Measurements from ENCODE around the gene UBC.

Gene UBC

GRCh38 chr12:124949779-124950728 lies 35.6 kb upstream of the UBC start:
- peak overlapping the region; percentile 30 for H3K9ac ChIP-seq (ENCODE audit: low read depth, low read length, poor library complexity)
- H3K4ac ChIP-seq (ENCODE audit: low read length): no peak overlapping the region
- H3K14ac ChIP-seq (ENCODE audit: low read length): no peak overlapping the region
- no peaks in the 10 kb centered on the region for H3K9me3 ChIP-seq (replicated peaks in 1 of 2; ENCODE audit: control insufficient read depth in 2 of 2, insufficient read depth in 1 of 2, low read depth in 1 of 2, low read length in 2 of 2)
- H3K4me1 ChIP-seq (ENCODE audit: control insufficient read depth in 2 of 2, insufficient read depth in 1 of 2, low read depth in 1 of 2, low read length in 2 of 2): no peaks in the 10 kb centered on the region
- H3K27me3 ChIP-seq (ENCODE audit: control insufficient read depth in 3 of 3, insufficient read depth in 3 of 3, low read depth in 1 of 3, low read length in 3 of 3): no peaks in the 10 kb centered on the region
- WGBS, 2 donors (ENCODE audit: extremely low coverage in 2 of 2, insufficient read length in 2 of 2, insufficient replicate concordance in 1 of 2): no CpG with 5 or more reads among the region's 47 CpGs
- H2BK12ac ChIP-seq (ENCODE audit: low read length): no peak overlapping the region
- no peak overlapping the region for H2BK120ac ChIP-seq (ENCODE audit: low read depth, low read length)
- H3K18ac ChIP-seq (ENCODE audit: low read length): no peak overlapping the region
- H3K4me3 ChIP-seq (ENCODE audit: low read length in 2 of 2): no peak overlapping the region
- H4K8ac ChIP-seq (ENCODE audit: low read depth, low read length): no peak overlapping the region
- peaks cover 21 to 81% of the 10 kb centered on the region in 2 donors for H3K36me3 ChIP-seq (replicated peaks in 1 of 2; ENCODE audit: control insufficient read depth in 2 of 2, insufficient read depth in 2 of 2, low read length in 2 of 2)
- H2AFZ ChIP-seq (ENCODE audit: low read length): no peak overlapping the region
- no peak overlapping the region for H2AK5ac ChIP-seq (ENCODE audit: low read depth, low read length)
- H2BK15ac ChIP-seq (ENCODE audit: low read length): no peak overlapping the region
- H3K4me2 ChIP-seq (ENCODE audit: insufficient read depth, low read length, poor library complexity, severe bottlenecking): no peak overlapping the region
- peaks cover 6% of the 10 kb centered on the region for H3K79me1 ChIP-seq (ENCODE audit: low read depth, low read length)
- H3K27ac ChIP-seq (replicated peaks; ENCODE audit: low read length): no peak overlapping the region
- H3K23ac ChIP-seq (ENCODE audit: low read depth, low read length, poor library complexity): peak overlapping the region; percentile 73
- H2BK5ac ChIP-seq (ENCODE audit: low read length): no peak overlapping the region
- H4K91ac ChIP-seq (ENCODE audit: low read depth, low read length, poor library complexity): no peak overlapping the region
- DNase-seq (ENCODE audit: low spot score): no peak

- no peak overlapping the region for H4K8ac ChIP-seq (ENCODE audit: low read depth, low read length)
- peaks cover 21 to 73% of the 10 kb centered on the region in 2 donors for H3K36me3 ChIP-seq (replicated peaks in 1 of 2; ENCODE audit: control insufficient read depth in 2 of 2, insufficient read depth in 2 of 2, low read length in 2 of 2)
Observed at GRCh38 chr12:124949066-124949465, 34.6 kb upstream of the UBC start.

GRCh38 chr12:124947561-124948398 lies 33.3 kb upstream of the UBC start:
- H4K8ac ChIP-seq (ENCODE audit: low read depth, low read length): no peak overlapping the region
- peak overlapping the region; percentile 13 for H2BK5ac ChIP-seq (ENCODE audit: low read length)
- no peak overlapping the region for H3K27ac ChIP-seq (replicated peaks; ENCODE audit: low read length)
- no peak overlapping the region for H4K91ac ChIP-seq (ENCODE audit: low read depth, low read length, poor library complexity)
- H3K9ac ChIP-seq (ENCODE audit: low read depth, low read length, poor library complexity): no peak overlapping the region
- peaks cover 6% of the 10 kb centered on the region for H3K79me1 ChIP-seq (ENCODE audit: low read depth, low read length)
- WGBS, 2 donors (ENCODE audit: extremely low coverage in 2 of 2, insufficient read length in 2 of 2, insufficient replicate concordance in 1 of 2): no CpG with 5 or more reads among the region's 20 CpGs
- H3K23ac ChIP-seq (ENCODE audit: low read depth, low read length, poor library complexity): no peak overlapping the region
- no peak overlapping the region for H2AK5ac ChIP-seq (ENCODE audit: low read depth, low read length)
- no peak overlapping the region for H3K4me3 ChIP-seq (ENCODE audit: low read length in 2 of 2)
- no peaks in the 10 kb centered on the region for H3K27me3 ChIP-seq (ENCODE audit: control insufficient read depth in 3 of 3, insufficient read depth in 3 of 3, low read depth in 1 of 3, low read length in 3 of 3)
- H3K4ac ChIP-seq (ENCODE audit: low read length): no peak overlapping the region
- H3K9me3 ChIP-seq (replicated peaks in 1 of 2; ENCODE audit: control insufficient read depth in 2 of 2, insufficient read depth in 1 of 2, low read depth in 1 of 2, low read length in 2 of 2): no peaks in the 10 kb centered on the region
- no peak overlapping the region for H2BK120ac ChIP-seq (ENCODE audit: low read depth, low read length)
- H3K4me2 ChIP-seq (ENCODE audit: insufficient read depth, low read length, poor library complexity, severe bottlenecking): no peak overlapping the region
- no peak overlapping the region for H3K14ac ChIP-seq (ENCODE audit: low read length)
- DNase-seq (ENCODE audit: low spot score): no peak
- H2AFZ ChIP-seq (ENCODE audit: low read length): no peak overlapping the region
- peaks cover 18 to 60% of the 10 kb centered on the region in 2 donors for H3K36me3 ChIP-seq (replicated peaks in 1 of 2; ENCODE audit: control insufficient read depth in 2 of 2, insufficient read depth in 2 of 2, low read length in 2 of 2)
- H3K4me1 ChIP-seq (ENCODE audit: control insufficient read depth in 2 of 2, insufficient read depth in 1 of 2, low read depth in 1 of 2, low read length in 2 of 2): no peaks in the 10 kb centered on the region
- peak overlapping the region; percentile 22 for H2BK12ac ChIP-seq (ENCODE audit: low read length)
- H3K18ac ChIP-seq (ENCODE audit: low read length): peak overlapping the region; percentile 48
- no peak overlapping the region for H2BK15ac ChIP-seq (ENCODE audit: low read length)

More at GRCh38 chr12:124949066-124949465, 34.6 kb upstream of the UBC start:
- Histone ChIP-seq H3K4me3 (ENCODE audit: low read length in 2 of 2) (no peak overlapping the region), H4K91ac (ENCODE audit: low read depth, low read length, poor library complexity) (no peak overlapping the region), H2BK12ac (ENCODE audit: low read length) (no peak overlapping the region), H2AK5ac (ENCODE audit: low read depth, low read length) (no peak overlapping the region), H3K4me2 (ENCODE audit: insufficient read depth, low read length, poor library complexity, severe bottlenecking) (no peak overlapping the region), H2BK120ac (ENCODE audit: low read depth, low read length) (no peak overlapping the region), H3K4ac (ENCODE audit: low read length) (no peak overlapping the region), H3K27ac (replicated peaks; ENCODE audit: low read length) (no peak overlapping the region), H2BK15ac (ENCODE audit: low read length) (no peak overlapping the region), H3K79me1 (ENCODE audit: low read depth, low read length) (peaks cover 6% of the 10 kb centered on the region), H2BK5ac (ENCODE audit: low read length) (no peak overlapping the region), H3K4me1 (ENCODE audit: control insufficient read depth in 2 of 2, insufficient read depth in 1 of 2, low read depth in 1 of 2, low read length in 2 of 2) (no peaks in the 10 kb centered on the region), H3K18ac (ENCODE audit: low read length) (peak overlapping the region; percentile 38), H3K23ac (ENCODE audit: low read depth, low read length, poor library complexity) (peak overlapping the region; percentile 73), H2AFZ (ENCODE audit: low read length) (no peak overlapping the region), H3K14ac (ENCODE audit: low read length) (peak overlapping the region; percentile 38), H3K27me3 (ENCODE audit: control insufficient read depth in 3 of 3, insufficient read depth in 3 of 3, low read depth in 1 of 3, low read length in 3 of 3) (no peaks in the 10 kb centered on the region), H3K9ac (ENCODE audit: low read depth, low read length, poor library complexity) (peak overlapping the region; percentile 44), H3K9me3 (replicated peaks in 1 of 2; ENCODE audit: control insufficient read depth in 2 of 2, insufficient read depth in 1 of 2, low read depth in 1 of 2, low read length in 2 of 2) (no peaks in the 10 kb centered on the region)
- WGBS, 2 donors (ENCODE audit: extremely low coverage in 2 of 2, insufficient read length in 2 of 2, insufficient replicate concordance in 1 of 2): no CpG with 5 or more reads among the region's 12 CpGs
- no peak for DNase-seq (ENCODE audit: low spot score)

- H2BK5ac ChIP-seq (ENCODE audit: low read length): no peak overlapping the region
Observed at GRCh38 chr12:124947013-124947412, 32.6 kb upstream of the UBC start.

More at GRCh38 chr12:124947013-124947412, 32.6 kb upstream of the UBC start:
- Histone ChIP-seq H3K4me2 (ENCODE audit: insufficient read depth, low read length, poor library complexity, severe bottlenecking) (no peak overlapping the region), H3K9me3 (replicated peaks in 1 of 2; ENCODE audit: control insufficient read depth in 2 of 2, insufficient read depth in 1 of 2, low read depth in 1 of 2, low read length in 2 of 2) (no peaks in the 10 kb centered on the region), H3K79me1 (ENCODE audit: low read depth, low read length) (peaks cover 6% of the 10 kb centered on the region), H3K27ac (replicated peaks; ENCODE audit: low read length) (no peak overlapping the region), H2BK15ac (ENCODE audit: low read length) (no peak overlapping the region), H4K8ac (ENCODE audit: low read depth, low read length) (no peak overlapping the region), H3K18ac (ENCODE audit: low read length) (no peak overlapping the region), H4K91ac (ENCODE audit: low read depth, low read length, poor library complexity) (no peak overlapping the region), H3K9ac (ENCODE audit: low read depth, low read length, poor library complexity) (no peak overlapping the region), H3K14ac (ENCODE audit: low read length) (no peak overlapping the region), H2AK5ac (ENCODE audit: low read depth, low read length) (no peak overlapping the region), H3K23ac (ENCODE audit: low read depth, low read length, poor library complexity) (no peak overlapping the region), H3K4ac (ENCODE audit: low read length) (no peak overlapping the region), H2BK12ac (ENCODE audit: low read length) (peak overlapping the region; percentile 58), H2BK120ac (ENCODE audit: low read depth, low read length) (no peak overlapping the region), H3K36me3 (replicated peaks in 1 of 2; ENCODE audit: control insufficient read depth in 2 of 2, insufficient read depth in 2 of 2, low read length in 2 of 2) (peaks cover 17 to 54% of the 10 kb centered on the region in 2 donors), H3K4me3 (ENCODE audit: low read length in 2 of 2) (no peak overlapping the region), H3K4me1 (ENCODE audit: control insufficient read depth in 2 of 2, insufficient read depth in 1 of 2, low read depth in 1 of 2, low read length in 2 of 2) (no peaks in the 10 kb centered on the region), H3K27me3 (ENCODE audit: control insufficient read depth in 3 of 3, insufficient read depth in 3 of 3, low read depth in 1 of 3, low read length in 3 of 3) (no peaks in the 10 kb centered on the region), H2AFZ (ENCODE audit: low read length) (no peak overlapping the region)
- DNase-seq (ENCODE audit: low spot score): no peak
- no CpG with 5 or more reads among the region's 11 CpGs for WGBS, 2 donors (ENCODE audit: extremely low coverage in 2 of 2, insufficient read length in 2 of 2, insufficient replicate concordance in 1 of 2)

Data from neuronal stem cell (in vitro differentiated cells).